Panc1 (cell line): Measurements from ENCODE around the gene PNMA8A.

Source experiments
- CTCF ChIP-seq: fragments of 450-650 bp; IDR thresholded peaks from 2 replicates; pipeline ENCODE4 v1.5.1; 2017; ENCODE audit warnings: mild to moderate bottlenecking
- TCF7L2 ChIP-seq: IDR thresholded peaks from 2 replicates; pipeline ENCODE4 v1.6.1; 2011; ENCODE audit warnings: mild to moderate bottlenecking, low read depth, low read length, inconsistent platforms
- TF ChIP-seq, protein P1 (sequence below), 2 experiments: IDR thresholded peaks; 2 replicates each; pipeline ENCODE4 v1.6.1; 2011 to 2012; ENCODE audit warnings: low read depth in 2 of 2, control low read depth in 1 of 2, low read length in 1 of 2, mild to moderate bottlenecking in 1 of 2, moderate library complexity in 1 of 2; ENCODE audit not compliant: insufficient read depth in 1 of 2

- TF ChIP-seq CTCF, result no peak
- TF ChIP-seq, protein P1, sequence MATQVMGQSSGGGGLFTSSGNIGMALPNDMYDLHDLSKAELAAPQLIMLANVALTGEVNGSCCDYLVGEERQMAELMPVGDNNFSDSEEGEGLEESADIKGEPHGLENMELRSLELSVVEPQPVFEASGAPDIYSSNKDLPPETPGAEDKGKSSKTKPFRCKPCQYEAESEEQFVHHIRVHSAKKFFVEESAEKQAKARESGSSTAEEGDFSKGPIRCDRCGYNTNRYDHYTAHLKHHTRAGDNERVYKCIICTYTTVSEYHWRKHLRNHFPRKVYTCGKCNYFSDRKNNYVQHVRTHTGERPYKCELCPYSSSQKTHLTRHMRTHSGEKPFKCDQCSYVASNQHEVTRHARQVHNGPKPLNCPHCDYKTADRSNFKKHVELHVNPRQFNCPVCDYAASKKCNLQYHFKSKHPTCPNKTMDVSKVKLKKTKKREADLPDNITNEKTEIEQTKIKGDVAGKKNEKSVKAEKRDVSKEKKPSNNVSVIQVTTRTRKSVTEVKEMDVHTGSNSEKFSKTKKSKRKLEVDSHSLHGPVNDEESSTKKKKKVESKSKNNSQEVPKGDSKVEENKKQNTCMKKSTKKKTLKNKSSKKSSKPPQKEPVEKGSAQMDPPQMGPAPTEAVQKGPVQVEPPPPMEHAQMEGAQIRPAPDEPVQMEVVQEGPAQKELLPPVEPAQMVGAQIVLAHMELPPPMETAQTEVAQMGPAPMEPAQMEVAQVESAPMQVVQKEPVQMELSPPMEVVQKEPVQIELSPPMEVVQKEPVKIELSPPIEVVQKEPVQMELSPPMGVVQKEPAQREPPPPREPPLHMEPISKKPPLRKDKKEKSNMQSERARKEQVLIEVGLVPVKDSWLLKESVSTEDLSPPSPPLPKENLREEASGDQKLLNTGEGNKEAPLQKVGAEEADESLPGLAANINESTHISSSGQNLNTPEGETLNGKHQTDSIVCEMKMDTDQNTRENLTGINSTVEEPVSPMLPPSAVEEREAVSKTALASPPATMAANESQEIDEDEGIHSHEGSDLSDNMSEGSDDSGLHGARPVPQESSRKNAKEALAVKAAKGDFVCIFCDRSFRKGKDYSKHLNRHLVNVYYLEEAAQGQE (IDR thresholded peaks at IDR 0.05; ENCODE audit: insufficient read depth in 1 of 2, low read depth in 2 of 2, low read length in 1 of 2), result no peak
- no peak for TF ChIP-seq TCF7L2
Measured at GRCh38 chr19:46446021-46446420, 25.3 kb downstream of the PNMA8A start.
